CD4-positive, alpha-beta T cell treated with Interleukin-2 at 100 ng/mL for 4 hours (primary cell): ENCODE data around the gene RNU4-1.

Experiments
- DNase-seq: peaks from one replicate; pipeline ENCODE4 v3.0.0-alpha.2; 2020; ENCODE audit warnings: low spot score

The RNU4-1 gene

DNA sequence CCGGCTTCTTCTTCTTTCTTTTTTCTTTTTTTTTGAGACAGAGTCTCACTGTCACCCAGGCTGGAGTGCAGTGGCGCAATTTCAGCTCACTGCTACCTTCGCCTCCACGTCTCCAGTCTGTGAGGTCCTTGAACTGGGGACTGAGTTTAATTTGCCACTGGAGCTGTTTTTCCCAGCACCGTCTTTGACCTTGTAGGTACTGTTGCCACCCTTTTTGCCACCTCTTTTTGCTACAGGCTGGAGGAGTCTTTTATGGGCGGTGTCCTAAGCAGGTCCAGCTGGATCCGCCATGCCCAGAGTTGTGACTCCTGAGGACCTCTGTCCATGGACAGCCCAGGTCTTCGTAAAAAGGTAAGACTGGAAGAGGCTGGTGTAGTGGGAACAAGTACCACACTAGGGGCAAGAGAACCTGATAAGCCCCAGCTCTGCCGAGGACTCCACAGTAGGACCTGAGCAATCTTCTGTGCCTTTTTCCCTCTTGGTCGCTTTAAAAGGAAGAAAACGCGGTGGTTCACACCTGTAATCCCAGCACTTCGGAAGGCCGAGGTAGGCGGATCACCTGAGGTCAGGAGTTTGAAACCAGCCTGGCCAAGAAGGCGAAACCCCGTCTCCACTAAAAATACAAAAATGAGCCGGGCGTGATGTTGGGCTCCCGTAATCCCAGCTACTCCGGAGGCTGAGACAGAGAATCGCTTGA is 2.3 kb downstream of the RNU4-1 start:
- DNase-seq, result peak; percentile 1

DNA sequence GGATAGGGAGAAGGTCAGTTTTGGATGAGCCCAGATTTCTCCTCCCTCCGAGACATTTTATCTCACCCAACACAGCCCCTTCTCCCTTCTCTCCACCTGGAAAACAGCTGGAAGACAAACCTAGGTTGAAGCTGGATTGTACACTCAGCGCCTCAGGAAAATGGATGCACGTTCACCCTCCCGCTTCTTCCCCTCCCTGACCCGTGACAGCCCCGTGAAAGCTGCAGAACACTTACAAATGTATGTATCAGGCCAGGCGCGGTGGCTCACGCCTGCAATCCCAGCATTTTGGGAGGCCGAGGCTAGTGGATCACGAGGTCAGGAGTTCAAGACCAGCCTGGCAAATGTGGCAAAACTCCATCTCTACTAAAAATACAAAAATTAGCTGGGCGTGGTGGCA is 5.5 kb downstream of the RNU4-1 start:
- no peak for DNase-seq

DNA sequence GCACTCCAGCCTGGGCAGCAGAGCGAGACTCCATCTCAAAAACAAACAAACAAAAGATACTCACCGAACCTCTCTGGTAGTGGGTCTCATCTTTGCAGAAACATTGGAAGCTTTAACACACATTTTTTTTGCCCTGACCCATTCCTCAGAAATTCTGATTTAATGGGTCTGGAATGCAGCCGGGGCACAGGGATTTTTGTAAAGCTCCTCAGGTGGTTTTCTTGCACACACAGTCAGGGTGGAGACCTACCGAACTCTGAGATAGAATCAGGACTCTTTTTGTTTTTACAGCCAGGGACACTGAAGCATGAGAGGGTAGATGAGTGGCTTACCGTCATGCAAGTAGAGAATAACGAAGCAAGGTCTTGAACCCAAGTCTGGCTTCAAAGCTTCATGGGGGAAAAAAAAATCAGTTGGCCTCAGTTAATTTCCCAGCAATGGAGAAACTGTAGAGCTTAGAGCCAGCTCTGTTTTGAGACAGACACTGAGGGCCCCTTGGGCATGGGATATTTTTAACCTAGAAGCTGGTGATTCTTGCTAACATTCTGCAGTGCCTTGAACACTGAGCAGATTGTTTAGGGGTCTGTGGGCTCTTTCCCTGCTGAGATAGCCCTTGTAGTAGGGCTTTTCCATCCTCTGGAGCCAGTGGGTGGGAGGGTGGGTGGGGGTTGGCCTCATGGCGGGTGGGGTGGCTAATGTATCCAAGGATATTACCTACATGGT is 6.1 kb downstream of the RNU4-1 start:
- DNase-seq, result no peak

DNA sequence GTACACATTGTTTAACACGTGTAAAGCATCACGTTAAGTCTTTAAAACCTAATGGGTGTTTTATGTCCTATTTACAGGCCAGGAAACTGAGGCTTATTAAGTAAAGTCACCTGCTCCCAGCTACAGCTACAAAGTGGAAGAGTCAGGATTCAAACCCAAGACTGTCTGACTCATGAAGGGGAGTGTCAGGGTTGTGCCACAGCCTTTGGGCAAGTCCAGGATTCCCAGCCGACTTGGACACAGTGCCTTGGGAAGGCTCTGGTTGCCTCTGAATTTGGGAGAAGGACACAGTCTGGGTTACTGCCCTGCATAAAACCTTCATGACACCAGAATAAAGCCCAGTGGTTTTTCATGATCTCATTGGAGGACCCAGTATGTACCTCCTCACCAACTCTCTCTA is 8.7 kb downstream of the RNU4-1 start:
- no peak for DNase-seq

DNA sequence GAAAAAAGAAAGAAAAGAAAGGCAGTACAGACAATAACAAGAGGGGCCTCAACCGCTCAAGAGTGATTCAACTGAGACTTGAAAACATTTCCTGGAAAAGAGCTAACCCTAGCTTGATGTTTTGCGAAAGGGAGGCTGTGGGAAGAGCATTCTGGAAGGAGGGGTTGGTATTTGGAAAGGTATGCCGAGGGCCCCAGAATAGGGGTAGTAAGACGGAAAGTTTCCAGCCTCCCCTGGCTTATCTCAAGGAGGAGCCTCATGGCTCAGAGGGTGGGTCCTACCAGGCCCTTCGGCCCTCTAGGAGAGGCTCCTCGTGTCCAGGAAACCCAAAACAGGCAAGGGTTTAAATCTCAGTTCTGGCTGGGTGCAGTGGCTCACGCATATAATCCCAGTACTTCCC is 9.7 kb downstream of the RNU4-1 start:
- DNase-seq, result no peak

DNA sequence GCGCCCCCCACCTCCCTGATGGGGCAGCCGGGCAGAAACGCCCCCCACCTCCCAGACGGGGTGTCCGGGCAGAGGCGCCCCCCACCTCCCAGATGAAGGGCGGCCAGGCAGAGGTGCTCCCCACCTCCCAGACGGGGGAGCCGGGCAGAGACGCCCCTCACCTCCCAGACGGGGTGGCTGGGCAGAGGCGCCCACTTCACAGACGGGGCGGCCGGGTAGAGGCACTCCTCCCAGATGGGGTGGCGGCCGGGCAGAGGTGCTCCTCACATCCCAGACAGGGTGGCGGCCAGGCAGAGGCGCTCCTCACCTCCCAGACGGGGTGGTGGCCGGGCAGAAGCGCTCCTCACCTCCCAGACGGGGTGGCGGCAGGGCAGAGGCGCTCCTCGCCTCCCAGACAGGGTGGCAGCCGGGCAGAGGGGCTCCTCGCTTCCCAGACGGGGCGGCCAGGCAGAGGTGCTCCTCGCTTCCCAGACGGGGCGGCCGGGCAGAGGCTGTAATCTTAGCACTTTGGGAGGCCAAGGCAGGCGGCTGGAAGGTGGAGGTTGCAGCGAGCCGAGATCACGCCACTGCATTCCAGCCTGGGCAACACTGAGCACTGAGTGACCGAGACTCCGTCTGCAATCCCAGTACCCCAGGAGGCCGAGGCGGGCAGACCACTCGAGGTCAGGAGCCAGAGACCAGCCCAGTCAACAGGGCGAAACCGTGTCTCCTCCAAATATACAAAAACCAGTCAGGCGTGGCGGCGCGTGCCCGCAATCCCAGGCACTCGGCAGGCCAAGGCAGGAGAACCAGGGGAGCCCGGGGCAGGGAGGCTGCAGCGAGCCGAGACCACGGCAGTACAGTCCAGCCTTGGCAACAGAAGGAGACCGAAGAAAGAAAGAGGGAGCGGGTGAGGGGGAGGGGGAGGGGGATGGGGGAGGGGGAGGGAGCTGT is 14.6 kb downstream of the RNU4-1 start:
- no peak for DNase-seq

DNA sequence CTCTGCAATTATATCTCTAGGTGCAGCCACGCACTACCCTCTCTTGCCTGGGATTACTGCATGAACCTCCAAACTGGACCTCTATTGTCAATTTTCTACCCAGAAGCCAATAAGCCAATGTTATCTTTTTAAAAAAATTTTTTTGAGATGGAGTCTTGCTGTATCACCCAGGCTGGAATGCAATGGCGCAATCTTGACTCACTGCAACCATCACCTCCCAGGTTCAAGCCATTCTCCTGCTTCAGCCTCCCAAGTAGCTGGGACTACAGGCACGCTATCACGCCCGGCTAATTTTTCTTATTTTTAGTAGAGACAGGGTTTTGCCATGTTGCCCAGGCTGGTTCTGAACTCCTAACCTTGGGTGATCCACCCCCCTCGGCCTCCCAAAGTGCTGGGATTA is 16.3 kb downstream of the RNU4-1 start:
- no peak for DNase-seq

DNA sequence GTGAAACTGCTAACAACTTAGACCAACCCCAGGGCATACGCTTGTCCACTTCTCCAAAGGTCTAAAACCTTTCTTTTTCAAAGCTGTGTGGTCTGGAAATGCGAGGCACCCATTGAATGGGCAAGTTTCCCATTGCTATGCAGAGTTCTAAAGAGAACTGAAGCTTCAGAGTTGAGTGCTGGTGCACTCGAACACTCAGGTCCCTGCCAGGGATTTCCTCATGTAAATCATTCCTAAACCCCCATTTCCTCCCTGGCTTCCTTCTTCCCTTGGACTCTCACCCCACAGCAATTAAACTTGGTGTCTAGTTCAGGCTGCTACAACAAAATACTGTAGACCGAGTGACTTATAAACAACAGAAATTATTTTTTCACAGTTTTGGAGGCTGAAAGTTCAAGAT is 25.3 kb downstream of the RNU4-1 start:
- DNase-seq, result no peak

DNA sequence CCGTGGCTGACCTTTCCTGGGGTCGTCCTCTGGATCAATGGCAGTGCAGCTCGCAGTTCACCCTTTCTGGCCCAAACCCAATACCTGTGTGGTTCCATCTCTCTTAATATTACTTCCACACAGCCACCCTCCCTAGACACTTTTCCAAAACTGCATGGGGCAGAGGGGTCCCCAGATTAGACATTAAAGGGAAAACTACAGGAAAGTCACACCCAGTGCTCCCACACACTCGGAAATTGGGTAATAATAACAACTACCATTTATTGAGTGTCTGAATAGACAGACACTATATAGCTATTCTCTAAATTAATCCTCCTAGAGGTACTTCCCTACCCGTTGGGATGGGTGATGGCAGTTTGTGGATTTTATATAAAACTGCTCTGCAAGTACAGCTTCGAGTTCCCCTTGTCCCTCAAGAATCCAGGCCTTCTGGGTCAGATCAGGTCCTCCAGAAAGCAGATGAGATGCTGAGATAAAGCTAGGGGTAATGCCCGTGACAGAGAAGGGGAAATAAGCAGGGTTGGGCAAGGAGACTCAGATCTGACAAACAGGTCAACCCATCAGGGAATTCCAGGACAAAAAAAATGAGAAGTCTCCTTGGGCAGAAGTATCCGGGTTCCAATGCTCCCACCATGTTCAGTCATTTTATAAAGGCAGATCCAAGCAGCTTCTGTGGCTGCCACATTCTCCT is 26.7 kb downstream of the RNU4-1 start:
- DNase-seq, result no peak

DNA sequence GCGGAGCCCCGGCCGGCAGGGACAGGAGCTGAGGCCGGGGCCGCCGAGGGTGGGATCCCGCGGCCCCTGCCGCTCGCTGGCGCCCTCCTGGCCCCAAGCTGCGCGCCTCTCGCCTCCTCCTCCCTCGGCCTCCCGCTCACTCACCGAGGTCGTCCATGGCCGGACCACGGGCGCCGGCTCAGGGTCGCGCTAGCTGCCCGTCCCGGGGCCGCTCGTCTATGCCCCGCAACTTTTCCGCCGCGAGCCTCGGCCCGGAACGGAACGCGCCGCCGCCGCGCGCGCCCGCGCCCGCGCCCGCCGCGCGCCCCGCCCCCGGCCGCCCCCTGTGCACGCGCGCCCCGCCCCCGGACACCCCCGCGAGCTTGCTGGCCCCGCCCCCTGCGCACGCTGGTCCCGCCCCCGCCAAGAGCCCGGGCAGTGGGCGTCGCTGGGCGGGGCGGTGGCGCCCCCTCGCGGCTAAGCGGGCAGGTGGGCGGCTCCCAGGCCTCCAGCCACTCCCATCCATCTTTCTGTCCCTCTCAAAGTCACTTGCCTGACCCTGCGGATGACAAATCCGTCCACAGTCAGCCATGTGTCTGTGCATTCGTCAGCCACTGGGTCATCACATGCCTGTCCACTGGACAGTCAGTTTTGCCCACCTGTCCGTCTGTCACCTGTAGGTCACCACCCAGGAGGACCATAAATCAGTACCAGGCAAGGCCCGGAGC is 27.4 kb downstream of the RNU4-1 start, which contains the start of gene PXN:
TSS of gene PXN (minus strand) at position 258 of the 707 bp plus-strand sequence. CDS start at position 157, 101 bp downstream.
- peak; percentile 89 for DNase-seq

DNA sequence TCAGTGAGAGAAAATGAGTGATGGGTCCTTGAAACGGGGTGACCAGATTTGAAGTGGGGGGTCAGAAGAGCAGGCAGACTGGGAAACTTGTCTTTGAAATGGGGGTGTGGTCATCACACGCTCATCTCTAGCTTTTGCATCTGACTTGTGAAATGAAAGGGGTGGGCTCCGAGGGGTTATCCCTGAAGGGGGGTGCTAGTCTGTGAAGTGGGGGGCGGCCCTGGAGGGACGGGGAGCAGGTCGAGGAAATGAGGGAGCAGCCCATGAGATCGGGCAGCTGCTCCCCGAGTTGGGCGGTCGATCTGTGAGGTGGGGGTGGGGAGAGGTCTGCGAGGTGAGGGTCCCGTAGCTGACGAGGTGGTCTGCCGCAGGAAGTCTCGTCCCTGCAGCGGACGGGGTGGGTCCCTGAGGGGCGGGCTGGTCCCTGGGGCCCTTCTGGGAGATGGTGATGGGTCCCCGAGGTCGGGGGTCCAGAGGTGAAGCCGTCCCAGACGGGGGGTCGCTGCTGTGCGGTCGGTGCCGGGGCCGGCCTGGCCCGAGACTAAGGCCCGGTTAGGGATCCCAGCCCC is 28.0 kb downstream of the RNU4-1 start:
- no peak for DNase-seq

DNA sequence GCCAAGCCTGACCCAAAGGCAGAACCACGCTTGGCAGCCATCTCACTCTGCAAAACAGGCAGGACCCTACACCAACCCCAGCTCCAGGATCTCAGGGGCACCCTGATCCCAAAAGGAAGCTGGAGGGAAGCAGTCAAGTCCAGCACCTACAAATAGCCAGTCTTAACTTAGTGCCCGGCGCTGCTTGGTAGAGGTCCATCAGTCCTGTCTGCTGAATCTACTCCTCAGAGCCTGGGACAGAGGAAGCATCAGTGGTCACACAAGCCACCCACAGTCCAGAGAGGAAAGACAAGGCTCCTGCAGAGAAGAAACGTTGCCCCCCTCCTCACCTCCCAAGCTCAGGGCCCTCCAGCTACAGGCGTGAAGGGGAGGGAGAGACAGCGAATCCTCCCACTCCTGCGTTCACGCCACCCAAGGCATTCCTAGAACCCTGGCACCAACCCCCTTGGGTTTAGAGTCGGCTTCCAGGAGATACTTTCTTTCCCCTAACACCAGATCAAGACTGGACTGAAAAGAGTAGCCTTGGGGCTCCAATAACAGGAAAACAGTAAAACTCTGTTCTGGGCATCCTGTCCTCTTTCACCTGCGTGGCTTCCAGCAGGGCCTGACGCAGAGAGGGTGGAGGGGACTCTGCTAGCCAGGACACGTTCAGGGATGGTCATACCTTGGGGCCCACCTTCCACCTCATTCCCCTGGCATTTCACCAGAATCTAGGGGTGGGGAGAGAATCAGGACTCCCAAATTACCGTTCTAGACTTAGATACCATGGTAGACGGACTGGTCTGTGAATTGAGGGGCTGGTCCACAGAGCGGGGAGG is 28.7 kb downstream of the RNU4-1 start:
- no peak for DNase-seq

DNA sequence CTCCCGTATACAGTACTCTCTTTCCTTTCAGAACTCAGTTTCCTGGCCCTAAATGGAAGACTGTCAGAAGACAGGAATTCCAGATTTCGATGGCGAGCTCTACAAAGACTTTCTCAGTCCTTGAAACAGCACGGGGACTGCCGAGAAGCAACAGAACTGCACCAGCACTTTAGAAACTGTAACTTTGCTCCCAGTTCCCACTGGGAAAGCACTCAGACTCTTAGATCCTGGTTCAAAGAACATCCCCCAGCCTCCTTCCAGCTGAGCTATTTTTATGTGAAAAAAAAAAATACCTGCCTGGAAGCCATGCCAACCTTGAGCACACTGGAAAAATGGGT is 29.3 kb downstream of the RNU4-1 start:
- DNase-seq, result no peak

DNA sequence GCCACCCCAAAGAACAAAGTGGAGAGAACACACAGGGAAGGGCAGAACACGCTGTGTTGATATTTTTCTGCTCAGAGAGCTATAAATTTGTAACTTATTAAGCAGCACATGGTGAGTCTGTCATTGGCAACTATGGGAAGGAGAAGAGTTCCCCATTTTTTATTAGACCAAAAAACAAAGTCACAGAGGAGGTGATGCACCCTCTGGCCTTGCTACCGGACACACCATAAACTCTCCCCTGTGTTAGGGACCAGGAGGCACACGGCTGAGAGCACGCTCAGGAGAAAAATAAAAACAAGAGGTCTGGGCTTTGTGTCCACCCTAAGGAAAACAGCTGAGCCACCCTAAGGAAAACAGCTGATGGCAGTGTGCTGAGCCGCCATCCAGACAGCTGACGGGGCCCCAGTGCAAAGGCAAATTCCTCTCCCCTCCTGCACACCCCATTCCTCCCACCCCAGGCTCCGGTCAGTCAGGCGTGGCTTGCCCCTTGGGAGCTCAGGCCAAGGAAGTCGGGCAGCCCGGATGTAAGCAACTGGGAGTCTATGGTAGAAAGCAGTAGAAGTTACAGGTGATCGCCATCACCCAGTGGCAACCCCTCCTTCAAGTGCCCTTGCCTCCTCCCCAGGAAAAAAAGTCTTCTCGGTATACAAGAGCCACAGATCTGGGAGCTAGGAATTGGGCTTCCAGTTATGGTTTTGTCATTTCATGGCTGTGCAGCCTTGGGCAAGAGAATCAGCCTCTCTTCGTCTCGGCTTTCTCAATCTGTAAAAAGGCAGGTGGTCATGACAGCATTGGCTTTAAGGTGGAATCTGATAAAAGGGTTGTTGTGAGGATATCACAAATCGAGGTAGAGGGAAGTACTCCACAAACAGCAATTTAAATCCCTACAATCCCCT is 29.9 kb downstream of the RNU4-1 start:
- no peak for DNase-seq

DNA sequence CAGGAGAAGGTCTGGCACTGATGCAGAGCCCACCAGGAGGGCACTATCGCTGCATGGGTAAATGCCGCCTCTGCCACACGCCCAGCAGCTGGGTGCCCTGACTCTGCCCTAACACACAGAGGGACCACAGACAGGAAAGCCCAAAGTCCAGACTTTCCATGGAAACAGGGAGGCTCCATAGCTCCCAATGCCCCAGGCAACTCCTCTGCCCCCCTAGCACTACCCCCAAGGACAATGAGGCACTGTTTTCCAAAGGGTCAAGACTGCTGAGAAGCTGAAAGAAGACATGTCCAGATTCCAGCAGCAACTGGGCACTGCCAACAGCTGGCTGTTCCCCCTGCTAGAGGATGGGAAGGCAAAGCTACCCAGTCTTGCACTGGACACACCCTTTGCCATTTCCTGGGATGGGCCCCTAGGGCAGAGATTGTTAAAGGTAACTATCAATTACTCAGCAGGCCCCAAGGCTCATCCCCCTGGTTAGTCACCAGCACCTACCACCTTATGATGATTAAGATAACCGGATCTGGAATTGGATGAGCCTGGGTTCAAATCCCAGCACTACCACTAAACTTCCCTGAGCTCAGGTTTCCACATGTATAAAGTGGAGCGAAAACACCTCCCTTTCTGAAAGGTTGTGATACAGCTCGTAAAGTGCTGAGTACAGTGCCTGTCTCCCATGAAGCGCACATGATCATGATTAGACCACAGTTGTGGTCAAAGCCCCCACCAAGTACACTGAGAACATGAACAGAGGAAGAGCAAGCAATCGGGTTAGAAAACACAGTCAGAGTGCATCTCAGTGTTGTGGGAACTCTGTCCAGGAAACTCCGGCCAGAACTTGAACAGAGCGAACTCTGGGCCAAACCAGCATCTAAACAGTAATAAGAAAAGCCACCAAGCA is 30.8 kb downstream of the RNU4-1 start:
- peak; percentile 50 for DNase-seq

DNA sequence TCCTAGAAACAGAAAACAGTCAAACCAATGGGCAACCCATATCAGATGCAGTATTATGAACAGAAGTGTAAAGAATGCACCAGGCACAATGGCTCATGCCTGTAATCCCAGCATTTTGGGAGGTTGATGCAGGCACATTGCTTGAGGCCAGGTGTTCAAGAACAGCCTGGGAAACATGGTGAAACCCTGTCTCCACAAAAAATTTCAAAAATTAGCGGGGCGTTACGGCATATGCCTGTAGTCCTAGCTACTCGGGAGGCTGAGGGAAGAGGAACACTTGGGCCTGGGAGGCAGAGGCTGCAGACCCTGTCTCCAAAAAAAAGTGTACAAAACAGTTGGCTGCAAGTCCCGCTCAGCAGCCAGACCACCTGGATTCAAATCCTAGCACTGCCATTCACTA is 32.4 kb downstream of the RNU4-1 start:
- DNase-seq, result no peak

DNA sequence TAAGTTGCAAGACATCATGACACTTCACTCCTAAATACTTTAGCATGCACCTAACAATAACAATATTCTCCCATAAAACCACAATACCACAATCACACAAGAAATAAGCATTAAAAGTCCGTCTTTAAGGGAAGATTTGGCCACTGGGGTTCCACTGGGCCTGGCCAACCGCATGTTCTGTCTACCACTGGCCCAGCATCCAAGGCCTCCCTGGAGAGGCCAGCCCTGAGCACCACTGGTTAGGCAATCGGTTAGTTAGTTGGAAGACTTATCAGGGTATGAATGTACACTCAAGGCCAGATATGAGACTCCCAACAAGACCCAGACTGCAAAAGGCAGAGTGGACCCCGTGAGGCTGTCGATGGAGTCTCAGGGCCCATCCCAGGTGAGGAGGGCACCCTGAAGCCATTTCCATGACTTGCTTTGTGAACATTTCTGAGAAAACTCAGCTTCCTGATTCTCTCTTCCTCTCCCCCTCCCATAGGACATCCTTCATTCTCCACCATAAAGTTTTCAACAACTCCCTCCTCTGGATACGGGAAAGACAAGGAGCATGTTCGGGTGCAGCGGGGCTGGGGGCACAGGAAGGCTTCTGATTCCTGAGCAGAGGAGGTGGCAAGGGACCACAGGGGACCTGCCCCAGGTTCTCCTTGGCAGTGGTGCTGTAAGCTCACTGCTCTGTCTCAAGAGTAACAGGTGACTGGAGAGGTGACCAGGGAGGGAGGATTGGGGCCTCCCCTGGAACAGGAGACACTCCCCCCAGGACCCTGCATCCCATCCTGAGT is 33.4 kb downstream of the RNU4-1 start:
- DNase-seq, result no peak
